Right forelimb (tissue), 1 donor: ENCODE results near the gene GPRIN1.
A peak's percentile ranks its signal among the peaks of the same experiment; 100 is the strongest.
"Not testable (repeated sequence)": the region's sequence is repeated elsewhere in the genome, so short reads cannot be mapped to it uniquely, and the experiment has no call there.

Experiments
- DNase-seq: peaks from one replicate; pipeline ENCODE4 v3.0.0-alpha.2; 2018

Gene GPRIN1

DNA sequence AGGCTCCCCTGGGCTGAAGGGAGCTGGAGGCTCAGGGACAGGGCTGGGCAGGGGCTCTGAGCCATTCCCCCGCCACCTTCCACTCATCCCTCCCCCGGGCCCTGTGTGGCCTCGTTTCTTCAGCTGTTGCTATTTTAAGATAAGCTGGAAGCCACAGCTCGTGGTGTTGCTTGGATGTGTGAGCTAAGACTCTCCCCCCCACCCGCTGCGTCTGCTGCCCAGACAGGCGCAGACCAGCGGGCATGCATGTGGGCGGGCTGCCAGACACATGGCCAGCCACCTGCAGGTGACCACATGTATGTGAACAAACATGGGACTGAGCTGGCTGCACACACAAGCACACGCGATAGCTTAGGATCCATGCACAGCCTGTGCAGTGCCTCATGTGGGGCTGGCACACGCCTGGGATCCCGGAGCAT, 11.7 kb upstream of the GPRIN1 start:
- DNase-seq = no peak

DNA sequence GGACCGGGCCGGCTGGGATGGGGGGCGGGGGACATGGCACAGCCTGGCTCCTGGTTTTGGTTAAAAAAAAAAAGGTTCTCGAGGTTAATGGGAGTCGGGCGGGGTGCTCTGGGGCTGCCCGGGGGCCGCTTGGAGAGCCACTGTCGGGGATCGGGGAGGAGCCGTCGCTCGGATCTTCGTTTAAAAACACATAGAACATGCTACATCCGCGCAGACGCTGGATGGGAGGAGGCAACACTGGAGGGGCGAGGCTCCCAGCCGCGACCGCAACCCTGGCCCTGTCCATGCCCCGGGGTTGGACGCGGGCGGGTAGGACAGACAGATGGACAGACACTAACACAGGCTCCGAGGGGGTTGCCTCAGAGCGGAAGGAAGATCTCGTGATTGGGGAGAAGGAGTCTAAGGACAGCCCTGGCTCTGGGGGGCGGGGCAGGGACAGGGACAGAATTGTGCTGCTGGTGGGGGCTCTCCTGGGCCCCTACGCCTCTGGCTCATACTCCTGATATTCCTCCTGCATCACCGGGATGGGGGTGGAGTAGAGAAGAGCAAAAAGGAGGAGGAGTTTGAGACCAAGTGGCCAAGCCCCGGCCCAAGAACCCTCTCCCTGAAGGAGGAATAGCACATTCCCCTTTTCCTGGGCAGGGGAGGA, 10.5 kb upstream of the GPRIN1 start:
- DNase-seq = no peak

GRCh38 chr5:176619569-176620332, 9.8 kb upstream of the GPRIN1 start:
- DNase-seq = no peak

DNA sequence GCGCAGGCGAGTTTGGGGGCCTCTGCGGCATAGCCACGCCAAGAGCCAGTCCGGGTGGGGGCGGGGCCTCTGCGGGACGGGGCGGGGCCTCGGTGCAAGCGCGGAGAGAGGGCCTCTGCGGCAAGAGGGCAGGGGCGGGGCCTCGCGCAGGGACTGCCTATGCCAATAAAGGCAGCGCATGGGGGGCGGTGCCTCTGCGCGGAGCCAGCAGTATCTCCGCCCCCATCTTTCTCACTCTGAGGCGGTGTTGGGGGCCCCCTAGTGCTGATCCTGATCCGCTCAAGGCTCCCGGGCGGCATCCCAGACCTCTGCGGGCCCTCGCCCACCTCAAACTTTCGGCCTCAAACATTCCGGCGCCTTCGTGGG, 9.2 kb upstream of the GPRIN1 start:
- DNase-seq = peak; percentile 62

DNA sequence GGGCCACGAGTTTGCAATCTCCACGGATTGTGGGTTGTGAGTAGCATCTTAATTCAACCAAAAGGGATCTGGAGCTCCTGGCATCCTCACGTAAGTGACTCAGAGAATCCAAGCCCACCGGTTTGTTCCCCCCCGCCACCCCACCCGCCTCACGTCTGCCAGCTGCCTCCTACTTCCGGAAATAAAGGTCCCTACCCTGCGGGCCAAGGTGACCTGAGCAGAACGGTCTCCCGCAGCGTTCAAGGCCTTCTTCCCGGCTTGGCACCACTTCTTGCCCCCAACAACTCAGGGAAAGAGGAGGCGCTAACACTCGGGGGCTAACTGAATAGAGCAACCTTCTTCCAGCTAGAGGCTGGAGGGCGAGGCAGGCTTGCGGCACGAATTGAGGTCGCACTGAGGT, 8.8 kb upstream of the GPRIN1 start:
- no peak for DNase-seq

DNA sequence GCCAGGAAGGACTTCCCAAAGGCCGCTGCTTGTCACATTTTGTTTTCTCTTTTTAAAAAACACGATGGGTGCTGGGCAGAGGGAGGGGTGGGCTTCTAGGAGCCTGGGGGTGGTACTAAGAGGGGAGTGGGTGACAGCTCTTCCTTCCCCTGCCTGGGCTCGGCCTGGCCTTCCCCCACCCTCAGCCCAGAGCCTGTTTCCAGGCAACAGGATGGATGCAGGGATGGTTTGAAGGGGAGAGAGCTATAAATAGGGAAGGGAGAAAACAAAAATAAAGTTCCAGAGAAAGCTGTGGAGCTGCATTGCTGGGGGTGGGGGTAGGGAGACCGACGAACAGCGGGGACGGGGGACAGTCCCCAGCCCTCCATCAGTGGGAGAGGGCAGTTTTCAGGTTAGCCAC, 6.6 kb upstream of the GPRIN1 start:
- no peak for DNase-seq

- DNase-seq = no peak
Measured at GRCh38 chr5:176614805-176615478, 5.0 kb upstream of the GPRIN1 start.

DNA sequence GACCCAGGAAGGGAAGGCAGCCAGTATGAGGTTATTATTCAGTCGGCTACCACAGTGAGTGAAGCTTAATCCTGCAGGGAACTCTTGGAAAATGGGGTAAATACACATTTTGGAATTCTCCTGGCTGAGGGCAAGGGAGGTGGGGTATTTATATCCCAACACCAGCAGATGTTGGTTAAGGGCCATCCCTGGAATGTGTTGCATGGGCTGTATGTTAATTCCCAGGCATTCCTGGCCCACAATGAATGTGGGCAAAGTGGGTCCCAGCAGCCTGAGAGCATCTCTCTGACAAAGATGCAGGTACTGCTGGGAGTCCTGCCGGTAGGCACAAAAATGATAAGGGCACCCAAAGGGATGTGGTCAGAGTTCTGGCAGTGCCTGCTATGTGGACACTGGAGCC, 2.9 kb upstream of the GPRIN1 start:
- no peak for DNase-seq

DNA sequence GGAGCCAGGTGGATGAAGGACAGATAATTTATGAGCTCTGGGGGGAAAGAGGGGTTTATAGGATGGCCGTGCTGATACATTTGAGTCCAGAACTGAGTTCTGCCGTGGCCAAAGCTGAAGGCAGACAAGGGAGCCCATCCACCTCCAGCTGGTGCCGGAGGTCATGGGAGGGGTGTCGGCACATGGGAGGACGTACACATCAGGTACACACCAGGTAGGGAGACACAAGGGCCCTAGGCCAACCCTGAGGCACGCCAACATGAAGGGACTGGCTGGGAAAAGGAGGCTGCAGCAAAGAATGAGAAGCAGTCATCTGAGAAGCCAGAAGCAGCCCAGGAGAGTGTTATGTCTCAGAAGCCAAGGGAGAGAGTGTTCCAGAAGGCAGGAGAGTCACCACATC, 2.1 kb upstream of the GPRIN1 start:
- no peak for DNase-seq

- DNase-seq = peak; percentile 83
Measured at GRCh38 chr5:176611435-176611834, 1.5 kb upstream of the GPRIN1 start.

GRCh38 chr5:176610435-176610773, 448 bp upstream of the GPRIN1 start:
- DNase-seq = no peak

- no peak for DNase-seq
Measured at GRCh38 chr5:176608937-176609723, 826 bp downstream of the GPRIN1 start.

- no peak for DNase-seq
Measured at GRCh38 chr5:176608142-176608705, 1.7 kb downstream of the GPRIN1 start.

- DNase-seq = no peak
Measured at GRCh38 chr5:176606875-176607274, 3.1 kb downstream of the GPRIN1 start.

DNA sequence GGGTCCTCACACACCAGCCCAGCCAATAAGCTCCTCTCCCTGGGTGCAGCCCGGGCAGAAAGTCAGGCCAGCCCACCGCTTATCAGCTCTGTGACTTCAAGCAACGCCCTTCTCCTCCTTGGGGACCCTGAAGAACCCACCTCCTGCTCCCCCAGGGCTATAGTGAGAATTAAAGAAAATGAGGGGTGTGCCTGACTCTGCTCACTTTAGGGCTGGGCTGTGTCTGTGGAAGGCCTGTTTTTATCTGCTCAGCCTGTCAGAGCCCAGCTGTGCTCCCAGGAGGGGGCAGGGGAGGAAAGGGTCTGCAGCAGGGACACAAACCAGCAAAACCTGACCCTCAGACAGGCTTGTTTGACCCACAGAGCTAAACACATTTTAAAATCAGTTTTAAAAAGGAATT, 3.9 kb downstream of the GPRIN1 start:
- no peak for DNase-seq

DNA sequence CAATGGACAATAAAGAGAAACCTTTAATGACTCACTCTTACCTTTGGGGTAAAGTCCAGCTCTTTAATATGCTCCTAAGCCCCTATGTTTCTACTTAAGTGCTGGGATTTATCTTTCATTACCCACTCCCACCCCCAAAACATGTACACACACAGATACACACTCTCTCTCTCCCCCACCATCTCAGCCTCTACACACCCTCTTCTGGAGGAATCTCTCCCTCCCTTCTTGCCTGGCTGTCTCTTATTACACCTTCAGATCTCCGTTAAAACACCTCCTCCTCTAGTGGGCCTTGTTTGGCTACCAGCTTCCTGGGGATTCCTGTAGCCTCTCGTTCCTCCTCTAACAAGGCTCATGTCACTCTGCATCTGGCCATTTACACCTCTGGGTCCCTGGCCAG, 6.9 kb downstream of the GPRIN1 start:
- no peak for DNase-seq

DNA sequence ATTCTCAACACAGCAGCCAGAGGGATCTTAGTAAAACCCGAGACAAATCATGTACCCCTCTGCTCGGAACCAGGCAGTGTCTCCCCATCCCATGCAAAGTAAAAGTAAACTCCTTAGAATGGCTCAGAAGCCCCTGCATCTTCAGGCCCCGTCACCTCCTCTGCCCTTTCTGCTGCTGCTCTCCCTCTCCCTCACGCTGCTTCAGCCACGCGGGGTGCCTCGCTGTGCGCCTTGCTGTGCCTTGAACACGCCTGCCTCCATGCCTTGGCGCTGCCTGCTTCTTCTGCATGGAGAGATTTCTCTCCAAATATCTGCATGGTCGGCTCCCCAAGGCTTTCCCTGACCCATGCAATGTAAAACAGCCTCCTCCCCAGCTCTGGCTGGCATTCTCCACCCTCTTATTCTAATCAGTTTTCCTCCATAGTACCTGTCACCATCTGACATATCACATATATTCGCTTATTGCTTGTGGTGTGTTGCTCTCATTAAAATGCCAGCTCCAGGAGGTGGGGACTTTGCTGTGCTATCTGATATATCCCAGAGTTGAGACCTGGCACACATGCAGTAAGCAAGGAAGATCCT, 8.0 kb downstream of the GPRIN1 start:
- no peak for DNase-seq

DNA sequence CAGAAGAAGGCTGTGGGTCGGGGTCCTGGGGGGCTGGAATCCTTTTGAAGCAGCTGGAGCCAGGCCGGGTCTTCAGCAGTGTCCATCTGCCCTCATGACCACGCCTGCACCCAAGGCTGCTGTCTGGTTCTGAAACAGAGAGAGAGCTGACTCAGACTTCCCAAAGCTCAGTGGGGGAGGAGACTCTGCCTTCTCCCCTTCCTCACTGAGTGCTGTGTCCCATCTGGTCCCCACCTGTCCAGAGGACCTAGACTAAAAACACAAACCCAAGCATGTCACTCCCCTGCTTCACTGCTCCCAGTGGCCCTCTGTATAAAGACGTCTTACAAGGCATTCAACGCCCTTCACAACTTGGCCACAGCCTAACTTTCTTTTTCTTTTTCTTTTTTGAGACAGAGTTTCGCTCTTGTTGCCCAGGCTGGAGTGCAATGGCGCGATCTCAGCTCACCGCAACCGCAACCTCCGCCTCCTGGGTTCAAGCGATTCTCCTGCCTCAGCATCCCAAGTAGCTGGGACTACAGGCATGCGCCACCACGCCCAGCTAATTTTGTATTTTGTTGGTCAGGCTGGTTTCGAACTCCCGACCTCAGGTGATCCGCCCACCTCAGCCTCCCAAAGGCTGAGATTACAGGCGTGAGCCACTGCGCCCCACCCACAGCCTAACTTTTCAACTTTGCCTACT, 10.1 kb downstream of the GPRIN1 start:
- DNase-seq = not testable (repeated sequence)

- no peak for DNase-seq
Measured at GRCh38 chr5:176597417-176598389, 12.3 kb downstream of the GPRIN1 start.

DNA sequence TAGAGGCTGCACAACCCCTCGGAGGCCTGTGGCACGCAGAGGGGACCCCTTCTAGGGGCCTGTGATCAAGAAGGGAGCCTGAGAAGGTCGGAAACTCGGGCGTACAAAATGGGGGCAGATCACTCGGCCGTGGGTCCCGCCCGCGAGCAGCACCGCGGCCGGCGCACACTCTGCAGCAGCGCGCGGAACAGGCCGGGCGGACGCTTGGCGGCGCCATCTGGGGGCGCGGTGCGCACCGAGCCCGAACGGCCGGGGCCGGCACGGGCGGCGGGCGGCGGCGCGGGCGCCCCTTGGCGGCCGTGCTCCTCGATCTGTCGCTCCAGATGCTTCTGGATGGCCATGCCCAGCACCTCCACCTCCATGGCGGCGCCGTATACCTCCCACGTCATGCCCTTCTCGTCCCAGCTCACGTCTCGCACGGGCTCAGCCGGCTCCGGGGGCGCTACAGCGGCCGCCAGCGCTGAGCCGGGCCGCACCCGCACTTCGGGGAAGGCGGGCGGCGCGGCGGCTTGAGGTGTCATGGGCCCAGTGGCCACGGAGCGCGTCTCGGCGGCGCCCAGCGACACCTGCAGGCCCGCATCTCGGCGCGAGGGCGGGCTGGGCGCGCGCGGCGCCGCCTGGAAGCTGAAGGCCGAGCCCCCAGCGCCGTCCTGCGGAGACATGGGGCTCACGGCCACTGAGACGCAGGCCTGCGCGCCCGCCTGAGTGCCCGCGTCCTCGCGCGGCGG, 13.1 kb downstream of the GPRIN1 start:
- peak; percentile 61 for DNase-seq
